GM23338 (cell line): Measurements from ENCODE around the gene MICB.

Experiments used
- CREB1 ChIP-seq: fragments of 250-450 bp; sonication (Bioruptor Pico); IDR thresholded peaks from 2 replicates; pipeline ENCODE4 v1.5.0; 2020; ENCODE audit warnings: low read depth, mild to moderate bottlenecking, moderate library complexity
- CTCF ChIP-seq, 2 experiments: fragments of 200-600 bp in 1 of 2; sonication (generic) in 1 of 2; conservative IDR thresholded peaks; 2 replicates each; pipeline versions ENCODE4 v1.5.1 to v1.6.1; 2016 to 2017; ENCODE audit warnings: antibody characterized with exemption in 2 of 2, low read depth in 2 of 2, mild to moderate bottlenecking in 2 of 2, moderate library complexity in 1 of 2
- ETS1 ChIP-seq: IDR thresholded peaks from 2 replicates; pipeline ENCODE4 v1.6.1; 2016; ENCODE audit warnings: antibody characterized with exemption
- EZH2 ChIP-seq: fragments of 200-600 bp; sonication (generic); IDR thresholded peaks from one replicate; pipeline ENCODE4 v1.8.0; 2017; ENCODE audit warnings: antibody characterized with exemption, mild to moderate bottlenecking, low read depth; ENCODE audit not compliant: unreplicated experiment
- EZH2phosphoT487 ChIP-seq: fragments of 200-600 bp; sonication (generic); IDR thresholded peaks from one replicate; pipeline ENCODE4 v1.8.1; 2018; ENCODE audit warnings: antibody characterized with exemption; ENCODE audit not compliant: unreplicated experiment
- JUNB ChIP-seq: IDR thresholded peaks from one replicate; pipeline ENCODE4 v1.6.1; 2016; ENCODE audit warnings: antibody characterized with exemption; ENCODE audit not compliant: unreplicated experiment
- NANOG ChIP-seq: IDR thresholded peaks from 2 replicates; pipeline ENCODE4 v1.6.1; 2016; ENCODE audit warnings: antibody characterized with exemption, borderline replicate concordance
- POLR2AphosphoS5 ChIP-seq: IDR thresholded peaks from 2 replicates; pipeline ENCODE4 v1.6.1; 2016; ENCODE audit warnings: antibody characterized with exemption, low read depth
- REST ChIP-seq: IDR thresholded peaks from one replicate; pipeline ENCODE4 v1.6.1; 2018; ENCODE audit warnings: antibody characterized with exemption; ENCODE audit not compliant: unreplicated experiment
- STAT1 ChIP-seq: IDR thresholded peaks from one replicate; pipeline ENCODE4 v1.6.1; 2016; ENCODE audit warnings: antibody characterized with exemption; ENCODE audit not compliant: unreplicated experiment
- ZNF114 ChIP-seq: fragments of 250-450 bp; sonication (Bioruptor Pico); IDR thresholded peaks from 2 replicates; pipeline ENCODE4 v1.5.0; 2020; ENCODE audit warnings: mild to moderate bottlenecking, moderate library complexity
- ZNF331 ChIP-seq: fragments of 250-450 bp; sonication (Bioruptor Pico); IDR thresholded peaks from 2 replicates; pipeline ENCODE4 v1.5.0; 2020; ENCODE audit warnings: low read depth, mild to moderate bottlenecking, moderate library complexity
- ZNF462 ChIP-seq: fragments of 250-450 bp; sonication (Bioruptor Pico); IDR thresholded peaks from 2 replicates; pipeline ENCODE4 v1.5.0; 2020; ENCODE audit warnings: mild to moderate bottlenecking, moderate library complexity

GRCh38 chr6:31453259-31453658 lies 44.7 kb upstream of the MICB start:
- TF ChIP-seq CTCF (conservative IDR thresholded peaks at IDR 0.05; ENCODE audit: low read depth in 2 of 2): no peak
- TF ChIP-seq EZH2: no peak
- TF ChIP-seq CREB1 (CRISPR knock-in tag): no peak
- TF ChIP-seq JUNB: no peak
- TF ChIP-seq POLR2AphosphoS5: no peak
- TF ChIP-seq EZH2phosphoT487: no peak
- TF ChIP-seq NANOG: no peak
- TF ChIP-seq REST: no peak
- no peak for TF ChIP-seq ETS1
- no peak for TF ChIP-seq ZNF462 (CRISPR knock-in tag)
- TF ChIP-seq STAT1: no peak
- no peak for TF ChIP-seq ZNF331 (CRISPR knock-in tag)
- TF ChIP-seq ZNF114: no peak
